Epithelial cell of esophagus (primary cell): ENCODE results near the gene SUGCT.

Experiments used
- DNase-seq: peaks from one replicate; pipeline ENCODE4 v3.0.0; 2010; ENCODE audit warnings: low read depth
- H3K4me3 ChIP-seq: 2 replicates; pipeline ENCODE4 v1.5.1; 2011; ENCODE audit warnings: mild to moderate bottlenecking, low read length, control low read depth
- TF ChIP-seq, protein P1 (sequence below): IDR thresholded peaks from 2 replicates; pipeline ENCODE4 v1.5.1; 2011; ENCODE audit warnings: low read depth, mild to moderate bottlenecking, low read length, control low read depth, inconsistent platforms; ENCODE audit not compliant: insufficient read depth; ENCODE audit errors: missing control alignments

The SUGCT gene

DNA sequence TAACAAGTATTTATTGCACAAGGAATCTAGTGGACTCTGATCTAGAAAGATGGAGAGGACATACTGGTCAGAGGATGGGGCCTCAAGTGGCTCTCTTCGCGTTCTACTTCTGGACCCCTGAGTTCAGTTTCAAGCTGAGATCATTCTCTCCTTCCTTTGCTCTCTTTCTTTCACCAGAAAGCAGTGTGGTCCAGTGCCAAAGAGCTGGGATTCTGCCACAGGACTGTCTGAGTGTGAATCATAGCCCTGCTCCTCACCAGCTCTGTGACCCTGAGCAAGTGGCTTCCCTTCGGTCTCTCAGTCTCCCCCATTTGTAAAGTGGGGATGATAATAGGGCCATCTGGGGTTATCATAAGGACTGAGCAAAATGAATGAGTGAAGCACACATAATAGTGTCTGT lies 715.2 kb downstream of the SUGCT start:
- TF ChIP-seq, protein P1, sequence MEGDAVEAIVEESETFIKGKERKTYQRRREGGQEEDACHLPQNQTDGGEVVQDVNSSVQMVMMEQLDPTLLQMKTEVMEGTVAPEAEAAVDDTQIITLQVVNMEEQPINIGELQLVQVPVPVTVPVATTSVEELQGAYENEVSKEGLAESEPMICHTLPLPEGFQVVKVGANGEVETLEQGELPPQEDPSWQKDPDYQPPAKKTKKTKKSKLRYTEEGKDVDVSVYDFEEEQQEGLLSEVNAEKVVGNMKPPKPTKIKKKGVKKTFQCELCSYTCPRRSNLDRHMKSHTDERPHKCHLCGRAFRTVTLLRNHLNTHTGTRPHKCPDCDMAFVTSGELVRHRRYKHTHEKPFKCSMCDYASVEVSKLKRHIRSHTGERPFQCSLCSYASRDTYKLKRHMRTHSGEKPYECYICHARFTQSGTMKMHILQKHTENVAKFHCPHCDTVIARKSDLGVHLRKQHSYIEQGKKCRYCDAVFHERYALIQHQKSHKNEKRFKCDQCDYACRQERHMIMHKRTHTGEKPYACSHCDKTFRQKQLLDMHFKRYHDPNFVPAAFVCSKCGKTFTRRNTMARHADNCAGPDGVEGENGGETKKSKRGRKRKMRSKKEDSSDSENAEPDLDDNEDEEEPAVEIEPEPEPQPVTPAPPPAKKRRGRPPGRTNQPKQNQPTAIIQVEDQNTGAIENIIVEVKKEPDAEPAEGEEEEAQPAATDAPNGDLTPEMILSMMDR: no peak
- no peak for DNase-seq
- H3K4me3 ChIP-seq: no peak overlapping the region

DNA sequence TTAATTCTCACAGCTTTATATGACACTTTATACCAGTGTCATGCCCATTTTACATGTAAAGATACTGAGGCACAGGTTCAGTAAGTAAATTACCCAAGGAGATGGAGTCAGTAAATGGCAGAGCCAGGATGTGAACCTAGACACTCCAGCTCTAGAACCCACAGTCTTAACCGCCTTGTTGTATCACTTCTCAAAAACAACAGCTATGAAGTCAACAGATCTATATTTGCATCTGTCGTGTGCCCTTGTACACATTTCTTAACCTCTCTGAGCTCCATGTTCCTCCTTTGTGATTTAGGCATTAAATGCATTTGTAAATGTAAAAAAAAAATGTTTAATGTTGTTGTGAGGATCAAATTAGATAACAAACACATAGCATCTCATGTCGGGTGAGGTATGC lies 716.2 kb downstream of the SUGCT start:
- no peak for DNase-seq
- TF ChIP-seq, protein P1: no peak
- no peak overlapping the region for H3K4me3 ChIP-seq

DNA sequence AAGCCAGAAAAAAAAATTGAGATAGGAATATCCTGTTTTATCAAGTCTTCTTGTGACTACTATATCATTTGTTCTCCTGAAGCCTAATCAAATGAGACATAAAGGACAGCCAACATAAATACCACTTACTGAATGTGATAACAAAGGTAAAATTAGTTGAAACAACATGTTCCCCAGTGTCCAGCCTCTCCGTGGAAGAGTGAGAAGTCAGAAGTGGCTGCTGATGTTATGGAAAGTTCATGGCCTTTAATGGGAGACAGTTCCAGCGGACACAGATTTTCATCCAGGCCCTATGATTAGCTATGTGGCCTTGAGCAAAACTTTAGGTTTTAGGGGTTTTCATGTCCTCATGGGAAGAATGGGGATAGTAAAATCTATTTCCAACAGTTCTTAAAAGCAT lies 724.3 kb downstream of the SUGCT start:
- TF ChIP-seq, protein P1: no peak
- H3K4me3 ChIP-seq: no peak overlapping the region
- DNase-seq: no peak

DNA sequence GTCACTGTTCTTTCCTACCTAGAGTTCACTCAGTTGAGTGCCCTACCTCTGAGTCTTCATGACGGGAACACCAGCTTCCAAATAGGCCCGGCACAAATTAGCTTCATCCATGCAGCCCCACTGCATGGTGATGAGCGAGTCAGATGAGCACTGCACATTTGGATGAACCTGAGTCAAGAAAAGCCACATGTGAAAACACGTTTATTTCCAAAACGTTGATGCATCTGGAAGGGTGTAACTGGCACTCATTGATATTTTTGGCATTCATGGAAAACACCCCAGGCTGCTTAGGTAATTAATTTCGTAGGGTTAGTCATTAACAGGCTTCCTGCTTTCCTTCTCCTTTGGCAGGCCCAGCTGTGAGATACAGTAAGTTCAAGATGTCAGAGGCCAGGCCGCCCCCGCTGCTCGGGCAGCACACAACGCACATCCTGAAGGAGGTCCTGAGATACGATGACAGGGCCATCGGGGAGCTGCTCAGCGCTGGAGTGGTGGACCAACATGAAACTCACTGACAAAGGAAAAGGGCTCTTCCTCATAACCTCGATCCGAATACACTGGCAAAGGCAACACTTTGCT lies 725.2 kb downstream of the SUGCT start:
- DNase-seq: peak; percentile 92
- TF ChIP-seq, protein P1: no peak
- no peak overlapping the region for H3K4me3 ChIP-seq

DNA sequence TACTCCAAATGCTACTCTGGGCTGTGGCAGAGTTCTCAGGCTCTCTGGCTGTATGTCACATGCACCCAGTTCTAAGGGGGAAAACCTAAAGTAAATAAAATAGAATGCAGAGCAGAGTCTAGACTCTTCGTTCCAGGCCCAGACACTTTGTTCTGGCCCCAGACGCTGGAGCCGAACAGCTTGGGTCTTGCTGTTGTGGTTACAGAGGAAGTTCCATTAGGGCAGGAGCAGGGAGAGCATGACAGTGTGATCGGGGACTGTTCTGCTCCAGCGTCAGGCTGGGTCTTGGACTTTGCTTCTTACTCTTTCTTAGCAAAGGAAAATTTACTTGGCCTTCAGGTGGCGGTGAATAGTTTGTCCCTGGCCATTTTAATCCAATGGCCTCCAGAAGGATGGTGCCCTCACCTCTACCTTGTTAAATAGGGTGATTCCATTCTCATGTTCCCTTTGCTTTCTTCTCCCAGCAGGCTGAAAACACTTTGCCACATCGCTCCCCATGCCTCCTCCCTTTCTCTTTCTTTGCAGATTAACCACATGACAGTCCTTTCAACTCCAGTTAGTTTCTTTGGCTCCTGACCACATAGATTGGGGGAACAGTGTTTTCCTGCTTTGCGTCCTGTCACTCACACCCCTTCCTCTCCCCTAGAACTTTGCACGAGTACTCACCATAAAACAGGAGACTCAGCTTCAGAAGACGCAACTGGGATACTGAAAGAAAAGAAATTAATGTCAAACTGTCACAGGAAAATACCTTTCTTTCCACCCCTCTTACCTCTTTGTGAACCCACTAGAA lies 730.8 kb downstream of the SUGCT start:
- no peak for DNase-seq
- TF ChIP-seq, protein P1: no peak
- no peak overlapping the region for H3K4me3 ChIP-seq

DNA sequence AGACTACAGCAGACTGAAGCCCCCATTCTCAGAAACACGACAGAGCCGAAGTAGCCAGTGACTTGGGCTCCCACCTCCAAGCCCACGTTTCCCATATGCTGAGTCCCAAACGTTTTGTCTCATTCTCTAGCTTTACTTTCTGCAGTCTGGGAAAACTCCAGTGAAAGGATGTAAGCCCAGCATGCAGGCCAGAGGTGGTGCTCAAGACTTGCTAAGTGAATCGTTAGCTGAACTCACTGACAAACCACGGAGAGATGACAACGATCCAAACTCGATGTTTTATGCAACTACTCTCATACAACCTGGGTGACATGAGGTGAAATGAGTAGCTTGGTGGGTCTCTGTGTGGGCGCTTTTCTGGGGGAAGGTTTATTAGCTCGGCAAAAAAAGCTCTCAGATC lies 731.8 kb downstream of the SUGCT start:
- DNase-seq: no peak

More for the DNA sequence above, 731.8 kb downstream of the SUGCT start:
- no peak overlapping the region for H3K4me3 ChIP-seq
- TF ChIP-seq, protein P1: no peak
